T-helper 2 cell treated with Interferon-gamma antibody and Interleukin-4, amounts not matched to agents 100 ng/mL and 5 ng/mL, for 36 hours (primary cell): ENCODE results near the gene HACE1. TPM values are rescaled to one million over a fixed set of nuclear protein-coding genes. Genes with fewer than 3 reads are reported as not detected.

Experiments
- intact Hi-C: fragments of 100-400 bp; cut with micrococcal nuclease; formaldehyde crosslinking; loops from one replicate; pipeline ENCODE4 v1.15.1; 2023
- total RNA-seq: library from RNA; stranded (reverse); gene quantifications from 2 replicates; pipeline ENCODE4 v1.2.3, GENCODE V29; 2022

Gene HACE1
- total RNA-seq, 1 donor from 2014 or later: 13.1 TPM

DNA sequence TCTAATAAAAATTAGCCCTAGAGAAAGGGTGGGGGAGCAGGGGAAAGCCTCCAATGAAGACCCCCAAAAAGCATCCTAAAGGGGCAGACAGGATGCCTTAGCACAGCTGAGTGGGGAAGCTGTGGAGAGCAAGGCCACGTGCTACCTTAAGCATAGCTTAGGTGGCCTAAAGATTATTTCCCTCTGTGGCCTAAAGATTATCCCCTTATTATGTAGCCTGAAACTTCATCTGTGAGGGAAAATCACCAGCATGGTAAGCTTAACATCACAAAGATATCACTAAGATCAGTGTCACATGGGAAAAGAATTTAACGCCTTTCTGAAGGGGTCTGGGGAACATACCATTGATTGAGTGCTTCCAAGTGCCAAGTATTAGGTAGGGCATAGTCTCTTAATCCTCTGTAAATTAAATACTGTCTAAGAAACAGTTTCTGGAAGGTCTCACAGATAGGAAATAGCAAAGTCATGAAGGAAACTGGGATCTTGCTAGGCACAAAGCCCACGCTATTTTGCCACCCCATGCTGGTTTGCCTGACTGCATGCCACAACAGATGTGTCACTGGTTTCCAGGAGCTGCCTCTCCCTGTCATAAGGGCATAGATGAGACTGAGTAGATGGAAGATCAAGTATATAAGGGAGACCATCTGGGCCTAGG, 170.0 kb downstream of the HACE1 start:
- intact Hi-C loops: no loop called here

DNA sequence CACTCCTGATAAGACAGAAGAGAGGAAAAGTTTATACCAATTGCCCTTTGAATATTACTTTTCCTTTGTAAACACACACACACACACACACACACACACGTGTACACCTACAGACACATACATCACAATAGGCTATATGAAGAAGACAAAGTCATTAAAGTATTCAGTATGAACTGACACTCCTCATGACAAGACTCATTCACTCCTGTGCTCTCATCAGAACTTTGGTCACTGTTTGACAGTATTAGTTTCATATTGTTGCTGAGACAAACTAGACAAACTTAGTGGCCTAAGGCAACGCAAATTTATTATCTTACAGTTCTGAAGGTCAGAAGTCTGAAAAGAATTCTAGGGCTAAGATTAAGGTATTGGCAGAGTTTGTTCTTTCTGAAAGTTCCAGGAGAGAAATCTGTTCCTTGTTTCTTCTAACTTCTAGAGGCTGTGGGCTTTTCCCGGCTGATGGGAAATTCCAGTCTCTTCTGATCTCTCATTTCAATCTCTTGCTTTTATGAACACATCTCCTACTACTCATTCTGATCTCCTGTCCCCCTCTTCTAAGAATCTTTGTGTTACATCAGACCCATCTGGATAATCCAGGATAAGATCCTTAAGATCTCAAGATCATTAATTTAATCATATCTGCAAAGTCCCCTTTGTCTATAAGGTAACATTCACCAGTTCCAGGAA, 171.3 kb downstream of the HACE1 start:
- intact Hi-C loops: no loop called here

DNA sequence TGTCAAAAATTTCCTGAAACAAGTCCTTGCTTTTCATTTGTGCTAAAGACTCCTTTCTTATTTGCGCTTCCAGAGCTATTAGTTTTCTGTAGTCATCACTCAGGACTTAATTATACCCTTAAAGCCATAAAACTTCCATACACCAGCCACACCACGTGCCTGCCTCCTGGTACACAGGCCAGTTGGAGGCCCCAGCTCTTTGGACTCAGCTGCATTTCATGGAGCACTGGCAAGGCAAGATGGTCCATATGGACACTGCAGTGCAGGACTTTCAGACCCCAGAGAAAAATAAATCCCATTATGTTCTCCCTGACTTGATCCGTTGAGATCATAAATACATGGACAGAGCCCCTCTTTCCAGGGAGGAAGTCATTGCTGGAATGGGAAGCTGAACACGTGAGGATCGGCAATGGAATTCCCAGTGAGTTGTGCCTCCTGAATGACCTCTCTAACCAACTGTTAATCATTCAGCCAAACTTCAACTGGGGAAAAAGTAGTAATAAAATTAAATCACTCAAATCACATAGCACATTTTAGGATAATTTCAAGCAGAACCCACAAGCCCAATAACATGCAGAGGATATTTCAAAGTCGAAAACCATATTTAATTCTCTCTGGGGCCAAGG, 173.1 kb downstream of the HACE1 start:
- intact Hi-C loops: no loop called here

DNA sequence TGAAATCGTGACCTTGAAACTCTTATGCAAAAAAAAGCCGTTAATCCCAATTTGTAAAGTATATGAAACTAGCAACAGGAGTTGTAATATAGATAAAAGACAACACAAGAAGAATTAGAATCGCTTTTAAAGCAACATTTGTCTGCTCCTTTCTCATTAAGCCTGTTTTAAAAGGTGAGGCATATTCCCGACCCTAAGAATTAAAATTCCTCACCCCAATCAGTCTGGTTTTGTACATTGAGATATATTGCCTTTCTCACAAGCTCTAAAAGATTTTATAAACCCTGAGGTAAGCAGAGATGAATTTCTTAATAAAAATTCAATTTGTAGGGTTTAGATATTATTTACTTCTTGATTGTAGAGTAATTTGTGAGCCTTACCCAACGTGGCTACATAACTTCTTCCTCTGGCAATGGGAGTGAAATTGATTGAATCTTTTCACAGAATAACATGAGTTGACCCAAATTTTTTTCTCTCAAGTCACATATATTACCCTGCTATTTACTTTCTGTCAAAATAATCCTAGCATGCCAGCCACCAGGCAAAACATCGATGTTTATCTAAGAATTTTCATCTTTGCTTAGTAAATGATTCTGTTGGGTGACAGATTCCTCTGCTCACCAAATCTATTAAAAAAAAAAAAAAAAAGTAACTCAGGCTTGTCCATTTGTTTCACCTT, 173.7 kb downstream of the HACE1 start:
- intact Hi-C loops: no loop called here

DNA sequence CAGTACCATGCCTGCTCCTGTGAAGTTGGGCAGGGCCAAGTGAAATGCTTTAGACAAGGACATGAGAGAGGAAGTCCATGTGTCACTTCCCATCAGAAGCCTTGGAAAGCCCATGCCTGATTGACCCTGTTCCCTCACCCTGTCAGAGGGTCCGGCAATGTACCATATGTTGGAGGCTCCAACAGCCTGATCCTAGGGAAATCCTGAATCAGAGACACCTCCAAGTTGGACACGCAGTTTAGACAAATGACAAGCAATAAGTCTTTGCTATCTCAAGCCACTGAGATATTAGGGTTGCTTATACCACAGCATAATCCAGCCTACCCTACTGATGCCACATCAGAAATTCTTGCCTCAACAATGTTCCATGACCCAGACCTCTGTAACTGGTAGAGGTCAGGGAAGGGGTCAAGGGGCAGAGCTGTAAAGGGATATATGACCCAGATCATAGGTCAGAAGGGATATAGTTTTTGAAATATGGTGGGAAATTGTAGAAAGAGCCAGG, 174.8 kb downstream of the HACE1 start:
- intact Hi-C loops: no loop called here

DNA sequence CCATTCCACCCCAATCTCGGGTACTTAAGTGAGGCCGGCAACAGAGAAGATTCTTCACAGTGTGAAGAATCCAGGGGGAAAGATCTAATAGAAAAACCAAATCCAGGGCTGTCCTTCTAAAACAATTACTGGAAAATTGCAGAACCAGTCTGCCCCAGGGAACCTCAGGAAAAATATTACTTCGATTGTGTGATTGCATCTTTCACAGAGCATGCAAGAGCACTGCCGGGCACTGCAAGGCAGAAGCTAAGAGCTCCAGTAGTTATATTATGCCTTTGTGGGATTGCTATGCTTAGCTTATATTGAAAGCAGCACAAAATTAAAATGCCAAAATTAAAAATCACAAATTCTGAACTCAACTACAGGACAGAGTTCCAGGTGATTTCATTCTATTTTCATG, 175.9 kb downstream of the HACE1 start:
- intact Hi-C loops: loop anchor here (1.0 to 2.0 kb wide), 2 partner anchors 87 to 395 kb away; no protein-coding TSS in a partner anchor

DNA sequence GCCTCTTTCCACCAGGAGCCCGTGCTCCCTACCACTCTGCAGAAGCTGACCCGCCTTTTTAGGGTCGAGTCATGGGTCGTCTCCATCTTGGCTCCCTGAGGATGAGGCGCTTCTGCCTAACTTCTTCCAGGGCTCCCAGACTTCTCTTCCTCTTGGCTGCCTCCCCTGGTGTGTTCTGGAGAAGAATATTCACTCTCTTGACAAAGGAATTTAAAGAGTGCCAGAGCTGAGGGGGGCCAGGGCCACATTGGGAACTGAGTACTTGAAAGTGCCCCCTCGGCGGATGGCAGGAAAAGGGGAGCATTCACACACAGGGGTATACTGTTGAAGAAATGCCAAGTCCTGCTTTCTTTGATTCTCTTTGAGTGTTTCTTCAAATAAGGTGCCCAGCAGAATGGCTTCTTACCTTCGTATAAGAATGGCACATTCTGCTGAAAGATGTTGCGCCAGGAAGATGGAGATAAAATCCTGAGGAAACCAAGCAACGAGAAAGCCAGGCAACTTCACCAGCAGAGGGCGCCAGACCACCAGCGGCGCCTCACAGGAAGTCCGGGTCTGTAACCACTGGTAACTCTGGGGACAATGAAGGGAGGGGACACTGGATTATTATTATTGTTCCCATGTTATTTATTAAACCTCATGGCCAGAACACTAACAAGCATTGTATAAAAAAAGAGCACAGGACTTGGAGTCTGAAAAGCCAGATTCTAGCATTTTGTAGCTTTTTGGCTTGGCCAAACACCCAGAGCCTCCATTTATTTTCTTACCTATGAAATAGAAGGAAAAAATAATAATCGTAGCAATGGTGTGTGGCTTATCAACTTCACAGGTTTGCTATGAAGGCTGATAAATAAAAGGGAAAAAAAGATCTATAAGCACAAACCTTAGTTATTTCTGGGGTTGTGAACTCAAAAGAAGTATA, 176.7 kb downstream of the HACE1 start:
- intact Hi-C loops: loop anchor here (1.0 to 2.0 kb wide), 2 partner anchors 88 to 396 kb away; no protein-coding TSS in a partner anchor

DNA sequence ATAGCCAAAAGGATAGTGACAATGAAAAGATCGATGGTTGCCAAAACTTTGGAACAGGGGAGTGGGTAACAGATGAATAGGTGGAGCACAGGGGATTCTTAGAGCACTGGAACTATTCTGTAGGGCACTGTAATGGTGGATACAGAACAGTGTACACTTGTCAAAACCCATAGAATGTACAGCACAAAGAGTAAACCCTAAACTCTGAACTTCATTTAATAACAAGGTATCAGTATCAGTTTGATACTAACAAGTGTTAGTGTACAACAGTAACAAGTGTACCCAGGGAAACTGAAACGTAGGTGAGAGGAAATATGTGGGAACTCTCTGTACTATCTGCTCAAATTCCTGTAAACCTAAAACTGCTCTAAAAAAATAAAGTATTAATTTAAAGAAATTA, 179.2 kb downstream of the HACE1 start:
- intact Hi-C loops: no loop called here

DNA sequence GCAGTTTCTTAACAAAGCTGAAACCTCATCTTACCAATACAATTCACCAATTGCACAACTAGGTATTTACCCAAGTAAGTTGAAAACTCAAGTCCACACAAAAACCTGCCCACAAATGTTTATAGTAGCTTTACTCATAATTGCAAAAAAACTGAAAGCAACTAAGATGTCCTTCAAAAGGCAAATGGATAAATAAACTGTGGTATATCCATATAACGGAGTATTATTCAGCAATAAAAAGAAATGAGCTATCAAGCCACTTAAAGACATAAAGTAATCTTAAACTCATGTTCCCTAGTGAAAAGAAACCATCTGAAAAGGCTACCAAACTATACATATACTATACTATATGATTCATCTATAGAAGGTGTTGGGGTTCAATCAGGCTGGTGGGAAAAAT, 179.7 kb downstream of the HACE1 start:
- intact Hi-C loops: no loop called here

Other genes with a start within 250 kb of the HACE1 start
- gene LIN28B, start 97.2 kb upstream of the HACE1 start, total RNA-seq: not detected in 2 replicates